Hypothalamus (tissue), 51 donors: ENCODE measurements around the gene MED4.
A peak's percentile ranks its signal among the peaks of the same experiment; 100 is the strongest.
"Not testable (repeated sequence)": the region's sequence is repeated elsewhere in the genome, so short reads cannot be mapped to it uniquely, and the experiment has no call there.

Experiments
- DNase-seq, 51 donors: peaks; one replicate each; lab custom pipeline; 2025; lab: John Stamatoyannopoulos, UW

MED4 gene

GRCh38 chr13:48096670-48097069 is 1.8 kb upstream of the MED4 start:
- no peak for DNase-seq

- peak in 1 of 51 donors; percentile 36 for DNase-seq
Observed at GRCh38 chr13:48094404-48094780, 512 bp downstream of the MED4 start.

- DNase-seq: no peak
Observed at GRCh38 chr13:48093588-48093987, 1.3 kb downstream of the MED4 start.

- DNase-seq: no peak
Observed at GRCh38 chr13:48086272-48086671, 8.6 kb downstream of the MED4 start.

- no peak for DNase-seq
Observed at GRCh38 chr13:48081739-48082138, 13.2 kb downstream of the MED4 start.

- DNase-seq: no peak
Observed at GRCh38 chr13:48078251-48078656, 16.6 kb downstream of the MED4 start.

GRCh38 chr13:48074006-48074405 is 20.9 kb downstream of the MED4 start:
- no peak for DNase-seq

- no peak for DNase-seq
Observed at GRCh38 chr13:48072787-48073186, 22.1 kb downstream of the MED4 start.

- no peak for DNase-seq
Observed at GRCh38 chr13:48072304-48072703, 22.6 kb downstream of the MED4 start.

GRCh38 chr13:48070942-48071341 is 24.0 kb downstream of the MED4 start:
- DNase-seq: no peak

- no peak for DNase-seq
Observed at GRCh38 chr13:48069573-48069972, 25.3 kb downstream of the MED4 start.

GRCh38 chr13:48068952-48069351 is 26.0 kb downstream of the MED4 start:
- DNase-seq: no peak

GRCh38 chr13:48068036-48068435 is 26.9 kb downstream of the MED4 start:
- DNase-seq: no peak

GRCh38 chr13:48066310-48066989 is 28.5 kb downstream of the MED4 start:
- no peak for DNase-seq

- not testable (repeated sequence) for DNase-seq
Observed at GRCh38 chr13:48059951-48060350, 35.0 kb downstream of the MED4 start.

- DNase-seq: peak in 10 of 51 donors; percentile 1 to 25 (median 10)
Observed at GRCh38 chr13:48058536-48058935, 36.4 kb downstream of the MED4 start.

- no peak for DNase-seq
Observed at GRCh38 chr13:48055712-48056111, 39.2 kb downstream of the MED4 start.

GRCh38 chr13:48054601-48055000 is 40.3 kb downstream of the MED4 start:
- DNase-seq: no peak

- no peak for DNase-seq
Observed at GRCh38 chr13:48050550-48050949, 44.4 kb downstream of the MED4 start.

GRCh38 chr13:48043789-48044503 is 51.0 kb downstream of the MED4 start:
- DNase-seq: no peak

GRCh38 chr13:48042894-48043293 is 52.0 kb downstream of the MED4 start:
- no peak for DNase-seq

GRCh38 chr13:48040896-48041295 is 54.0 kb downstream of the MED4 start:
- DNase-seq: no peak
